ENCODE measurements around the gene CDH22.

Gene CDH22

DNA sequence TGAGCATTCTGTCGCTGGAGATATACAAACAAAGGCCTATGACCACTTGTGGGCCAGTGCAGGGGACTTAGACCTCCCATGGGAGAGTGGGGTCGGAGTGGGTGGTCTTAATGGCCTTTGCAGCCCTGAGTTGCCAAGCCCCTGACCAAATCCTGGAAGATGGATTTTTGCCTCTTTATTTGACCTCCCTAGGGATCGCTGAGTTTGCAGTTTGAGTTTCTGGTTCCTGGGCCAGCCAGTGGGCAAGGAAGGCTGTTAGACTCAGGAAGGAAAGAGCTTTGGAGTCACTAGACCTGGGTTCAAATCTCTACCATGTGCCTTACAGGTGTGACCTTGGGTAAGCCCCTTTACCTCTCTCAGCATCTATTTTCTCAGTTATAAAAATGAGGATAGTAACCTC, 96.0 kb downstream of the CDH22 start:
- DNase-seq, result no peak

DNA sequence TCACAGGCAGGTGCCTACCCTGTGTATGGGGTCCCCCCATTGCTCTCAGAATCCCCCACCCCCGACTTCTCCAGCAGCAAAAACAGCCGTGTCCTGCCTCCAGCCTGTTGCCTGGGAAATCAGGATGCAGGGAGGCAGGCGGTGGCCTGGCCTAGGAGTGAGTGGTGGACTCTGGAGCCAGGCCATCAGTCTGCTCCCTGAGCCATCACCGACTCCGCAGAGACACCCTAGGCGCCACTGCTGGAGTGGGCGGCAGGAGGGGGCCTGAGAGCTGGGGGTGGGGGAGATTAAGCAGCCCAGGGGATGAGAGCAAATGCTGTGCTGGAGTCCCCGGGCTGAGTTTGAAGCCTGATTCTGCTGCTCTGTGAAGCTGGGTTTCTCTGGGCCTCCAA, 97.0 kb downstream of the CDH22 start:
- no peak for DNase-seq

- DNase-seq, result no peak
These were observed 97.5 kb downstream of the CDH22 start for GRCh38 chr20:46210672-46211330.

GRCh38 chr20:46209930-46210671, 98.2 kb downstream of the CDH22 start:
- DNase-seq, result no peak

GRCh38 chr20:46207793-46208192, 100.5 kb downstream of the CDH22 start:
- no peak for DNase-seq

DNA sequence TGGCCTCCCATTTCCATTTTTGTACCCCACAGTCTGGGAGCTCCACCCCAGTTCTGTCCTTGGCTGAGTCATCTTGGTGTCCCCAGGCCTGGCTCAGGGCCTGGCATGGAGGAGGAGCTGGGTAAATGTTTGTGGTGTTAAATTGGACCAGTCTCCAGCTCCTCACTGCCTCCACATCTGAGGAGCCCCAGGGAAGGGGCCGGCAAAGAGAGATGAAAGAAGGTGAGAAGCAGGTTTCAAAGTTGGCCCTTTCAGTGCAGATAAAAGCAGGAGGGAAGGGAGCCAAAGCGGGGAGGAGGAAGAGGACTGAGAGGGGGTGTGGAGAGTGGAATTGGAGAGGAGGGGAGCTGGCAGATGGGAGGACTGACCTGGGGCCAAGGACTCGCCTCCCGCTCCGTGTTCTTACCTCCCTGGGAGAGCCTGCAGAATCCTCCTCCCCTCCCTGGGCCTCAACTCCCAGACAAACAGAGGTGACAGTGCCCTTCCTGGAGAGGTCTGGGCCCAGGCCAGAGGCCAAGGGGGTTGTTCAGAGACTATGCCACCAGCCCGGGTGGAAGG, 101.2 kb downstream of the CDH22 start:
- no peak for DNase-seq

- no peak for DNase-seq
These were observed 102.3 kb downstream of the CDH22 start for GRCh38 chr20:46206025-46206424.

DNA sequence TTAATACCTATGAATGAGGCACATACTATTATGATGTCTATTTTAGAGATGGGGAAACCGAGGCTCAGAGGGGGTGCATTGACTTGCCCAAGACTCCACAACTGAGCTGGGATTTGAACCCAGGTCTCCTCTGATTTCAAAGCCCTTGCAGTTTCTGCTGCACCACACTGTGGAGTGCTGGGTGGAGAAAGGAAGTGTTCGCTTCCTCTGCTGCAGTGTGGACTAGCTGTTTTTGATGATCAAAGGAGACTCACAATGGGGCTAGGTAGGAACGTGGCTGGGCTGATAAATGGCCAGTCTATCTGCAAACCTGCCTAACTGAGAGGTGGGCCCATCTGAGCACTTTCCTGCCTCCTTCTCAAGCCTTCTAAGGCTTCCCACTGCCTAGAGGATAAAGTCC, 102.9 kb downstream of the CDH22 start:
- no peak for DNase-seq

DNA sequence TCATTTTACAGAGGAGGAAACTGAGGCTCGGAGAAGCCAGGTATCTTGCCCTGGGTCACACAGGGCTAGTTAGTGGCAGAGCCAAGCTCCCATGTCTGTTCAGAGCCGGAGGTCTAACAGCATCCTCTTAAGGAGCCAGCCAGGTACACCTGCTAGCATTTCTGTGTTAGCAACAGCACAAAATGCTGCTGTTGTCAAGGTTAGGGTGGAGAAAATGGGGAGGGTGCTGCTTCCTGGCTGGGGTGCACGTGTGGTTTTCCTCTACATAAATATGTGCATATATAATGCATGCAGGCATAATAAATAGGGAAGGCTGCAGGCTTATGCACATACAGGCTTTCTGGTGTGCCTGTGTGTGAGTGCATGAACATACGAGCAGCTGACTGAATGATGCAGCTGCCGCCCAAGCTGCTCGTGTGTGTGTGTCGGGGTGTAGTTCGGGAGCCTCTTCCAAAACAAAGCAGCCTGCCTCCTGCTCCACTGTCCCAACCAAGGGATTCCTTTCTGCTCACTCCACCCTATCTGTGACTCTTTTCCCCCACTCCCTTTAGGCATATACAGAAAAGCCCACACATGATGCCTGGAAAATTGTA, 103.6 kb downstream of the CDH22 start:
- no peak for DNase-seq

DNA sequence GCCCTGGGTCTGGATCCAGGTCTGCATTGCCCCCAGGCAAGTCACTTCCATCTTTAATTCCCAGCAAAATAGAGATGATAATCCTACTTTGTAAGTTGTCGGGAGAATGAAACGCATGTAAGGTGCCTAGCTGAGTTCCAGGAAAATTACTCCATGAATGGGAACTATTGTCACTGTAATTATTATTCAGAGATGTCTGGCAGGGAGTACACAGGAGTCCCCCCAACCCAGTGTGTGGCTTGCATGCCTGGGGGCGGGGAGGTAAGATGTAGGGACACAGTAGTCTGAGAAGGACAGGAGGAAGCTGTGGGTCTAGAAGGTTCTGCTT, 104.8 kb downstream of the CDH22 start:
- DNase-seq, result no peak

DNA sequence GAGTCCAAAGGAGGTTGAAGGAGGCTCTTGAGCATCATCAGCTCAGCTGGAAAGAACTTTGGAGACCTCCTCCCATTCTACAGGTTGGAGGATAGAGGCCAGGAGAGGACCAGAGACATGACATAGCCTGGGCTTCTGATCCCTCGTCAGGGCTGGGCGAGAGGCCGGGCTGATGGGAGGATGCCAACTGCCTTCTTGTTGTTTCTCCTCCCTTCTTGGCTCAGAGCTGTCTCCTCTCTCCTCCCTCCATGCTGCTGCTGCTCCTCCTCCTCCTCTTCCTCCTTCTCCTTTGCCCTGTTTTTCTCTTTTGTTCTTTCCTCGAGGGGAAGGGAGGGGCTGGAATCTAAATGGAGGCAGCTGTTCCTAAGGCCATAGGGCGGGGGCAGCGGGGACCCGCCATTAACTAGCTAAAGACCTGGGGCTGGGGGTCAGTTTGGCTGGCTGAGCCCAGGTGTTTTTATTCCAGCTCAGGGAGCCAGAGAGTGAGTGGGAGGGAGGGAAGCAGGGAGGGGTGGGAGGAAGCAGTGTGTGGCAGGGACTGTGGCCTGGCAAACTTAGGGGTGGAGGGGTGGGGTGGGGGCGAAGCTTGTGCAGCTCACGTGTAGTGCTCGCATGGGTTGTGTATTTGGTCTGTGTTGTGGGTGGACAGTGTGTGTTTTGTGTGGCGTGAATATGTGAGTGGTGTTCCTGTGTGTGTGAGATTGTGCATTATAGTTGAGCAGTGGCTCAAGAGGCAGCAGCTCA, 105.4 kb downstream of the CDH22 start:
- DNase-seq, result no peak

DNA sequence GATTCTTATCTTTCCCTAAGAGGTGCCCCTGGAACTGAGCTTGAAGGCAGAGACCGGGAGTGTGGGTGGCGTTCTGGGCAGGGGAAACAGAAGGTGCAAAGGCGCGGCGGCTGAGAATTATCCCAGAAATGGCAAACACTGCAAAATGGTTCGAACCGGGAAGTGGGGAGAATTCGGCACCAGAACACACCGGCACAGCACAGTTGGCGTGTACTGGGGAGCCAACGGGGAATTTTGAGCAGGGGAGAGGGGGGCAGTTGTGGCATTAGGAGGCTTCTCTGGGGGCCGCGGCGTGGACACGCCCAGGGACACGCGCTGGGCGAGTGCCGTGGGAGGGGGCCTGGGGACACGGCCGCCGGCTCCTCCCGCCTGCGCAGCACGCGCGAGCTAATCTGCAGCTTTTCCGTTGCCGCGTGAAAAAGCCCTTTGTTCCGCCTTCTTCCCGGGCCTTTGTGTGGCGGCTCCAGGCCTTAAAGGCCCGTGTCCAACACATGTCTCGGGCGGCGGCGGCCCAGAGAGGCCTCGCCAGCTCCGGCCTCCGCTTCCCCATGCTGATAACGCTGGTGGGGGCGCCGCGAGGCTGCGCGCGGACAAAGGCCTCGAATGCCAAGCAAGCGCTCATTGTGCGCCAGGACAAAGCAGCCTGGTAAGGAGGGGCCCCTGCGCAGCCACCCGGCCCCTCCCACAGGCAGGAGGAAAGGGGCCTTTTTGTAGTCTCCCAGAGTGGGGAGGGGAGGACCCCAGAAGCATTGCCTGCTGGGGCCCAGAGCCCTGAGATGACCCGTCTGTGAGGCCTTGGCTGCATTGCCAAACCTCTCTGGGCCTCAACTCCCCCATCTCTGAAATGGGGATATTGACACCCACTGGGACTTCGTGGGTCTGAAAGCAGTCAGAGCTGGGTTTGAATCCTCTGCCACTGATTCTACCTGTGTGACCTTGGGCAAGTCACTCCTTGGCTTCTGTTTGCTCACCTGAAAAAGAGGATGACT, 107.4 kb downstream of the CDH22 start:
- DNase-seq, result no peak

- DNase-seq, result peak in 1 of 2 donors; percentile 38
These were observed 109.1 kb downstream of the CDH22 start for GRCh38 chr20:46199198-46199597.

GRCh38 chr20:46196990-46197389, 111.3 kb downstream of the CDH22 start:
- DNase-seq, result no peak

DNA sequence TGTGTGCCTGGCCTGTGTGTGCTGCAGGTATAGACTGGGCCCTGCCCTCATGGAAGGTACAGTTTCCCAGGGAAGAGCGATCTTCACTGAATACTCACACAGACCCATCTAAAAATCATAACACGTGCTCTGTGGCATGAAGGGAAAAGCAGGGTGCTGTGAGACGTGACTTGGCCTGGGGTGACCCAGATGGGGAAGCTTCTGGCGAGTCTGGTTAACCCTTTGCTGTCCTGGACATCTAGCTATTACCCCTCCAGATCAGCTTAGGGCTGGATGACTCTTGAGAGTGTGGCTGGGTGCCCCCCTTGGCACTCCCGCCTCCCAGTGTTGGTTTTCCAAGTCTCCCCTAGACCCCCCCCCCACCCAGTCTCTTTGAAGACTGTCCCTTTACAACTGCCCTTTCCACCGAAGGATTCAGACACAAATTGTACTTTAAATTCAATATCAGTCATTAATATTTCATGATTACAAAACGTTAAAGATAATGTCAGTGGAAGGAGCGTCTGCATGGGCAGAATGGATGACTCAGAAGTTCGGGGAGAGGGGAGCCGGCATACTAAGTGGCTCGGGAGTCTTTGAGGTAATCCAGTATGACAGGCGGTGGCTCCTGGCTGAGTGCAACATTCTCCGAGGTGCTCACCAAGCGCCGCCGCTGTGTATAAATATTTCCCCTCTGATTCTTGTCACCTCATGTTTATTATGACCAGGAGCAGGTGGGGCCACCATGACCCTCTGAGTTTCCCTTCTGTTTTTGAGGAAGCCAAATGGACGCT, 112.8 kb downstream of the CDH22 start:
- DNase-seq, result no peak

DNA sequence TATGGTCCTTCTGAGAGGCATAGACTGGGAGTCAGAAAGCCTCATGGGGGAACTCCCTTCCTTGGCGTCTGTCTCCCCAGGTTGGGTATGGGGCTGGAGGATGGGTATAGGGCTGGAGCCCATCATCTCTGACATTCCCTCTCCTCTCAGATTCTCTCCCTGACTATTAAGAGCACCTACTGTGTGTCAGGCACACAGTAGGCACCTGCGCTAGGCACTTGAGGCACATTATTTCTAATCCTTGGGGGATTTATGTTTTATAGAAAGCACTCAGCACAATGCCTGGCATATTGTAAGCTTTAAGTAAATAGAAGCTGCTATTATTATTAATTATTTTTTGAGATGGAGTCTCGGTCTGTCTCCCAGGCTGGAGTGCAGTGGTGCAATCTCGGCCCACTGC, 113.9 kb downstream of the CDH22 start:
- DNase-seq, result no peak

- no peak for DNase-seq
These were observed 115.8 kb downstream of the CDH22 start for GRCh38 chr20:46192376-46192944.

DNA sequence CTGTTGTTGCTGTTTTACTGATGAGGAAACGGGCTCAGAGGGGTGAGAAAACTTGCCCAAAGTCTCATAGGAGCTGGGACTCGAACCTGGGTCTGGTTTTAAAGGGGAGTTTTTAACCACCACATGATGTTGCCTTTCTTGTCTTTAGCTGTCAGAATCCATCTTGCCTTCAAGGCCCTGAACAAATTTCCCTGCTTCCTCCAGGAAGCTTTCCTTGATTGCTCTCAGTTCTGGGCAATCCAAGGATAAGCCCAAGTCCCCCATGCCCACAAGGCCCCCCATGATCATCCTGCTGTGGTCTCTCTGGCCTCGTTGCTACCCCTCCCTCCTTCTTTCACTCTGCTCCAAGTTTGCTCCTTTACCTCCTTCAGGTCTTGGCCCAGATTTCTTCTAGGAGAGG, 116.7 kb downstream of the CDH22 start:
- no peak for DNase-seq

- no peak for DNase-seq
These were observed 117.1 kb downstream of the CDH22 start for GRCh38 chr20:46191168-46191540.

DNA sequence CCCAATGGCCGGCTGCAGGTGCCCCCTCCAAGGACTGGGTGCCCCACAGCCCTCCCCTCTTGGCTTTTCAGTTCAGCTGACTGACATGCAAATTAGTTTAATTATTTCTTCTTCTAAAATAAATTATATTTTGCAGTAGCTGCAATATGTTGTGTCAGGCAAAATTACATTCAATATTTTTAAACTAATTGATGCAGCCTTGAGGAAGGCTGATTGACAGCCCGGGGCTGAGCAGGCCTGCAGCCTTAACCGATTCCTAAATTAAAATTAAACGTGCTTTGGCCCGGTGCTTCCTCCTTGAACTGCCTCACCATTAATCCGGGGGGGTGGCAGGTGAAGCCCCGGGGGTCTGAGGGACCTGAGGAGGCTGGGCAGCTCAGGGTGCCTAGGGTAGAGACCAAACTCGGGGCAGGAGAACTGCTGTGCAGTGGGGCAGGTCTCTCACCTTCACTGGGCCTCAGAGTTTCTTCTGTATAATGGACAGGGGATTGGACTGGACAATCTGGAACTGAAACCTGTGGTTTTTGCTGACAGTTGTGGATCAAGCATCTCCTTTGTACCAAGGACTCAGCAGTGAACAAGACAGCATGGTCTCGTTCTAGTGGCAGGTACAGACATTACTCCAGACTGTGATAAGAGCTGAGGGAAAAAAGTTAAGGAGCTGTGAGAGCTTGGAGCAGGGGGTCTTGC, 117.7 kb downstream of the CDH22 start:
- no peak for DNase-seq
